Measurements from ENCODE around the gene H6PD. TPM values are rescaled to one million over a fixed set of nuclear protein-coding genes. Genes with fewer than 3 reads are reported as not detected.

Gene H6PD
- total and polyA plus RNA-seq, 2 experiments from 2014 or later = 1.2 to 4.7 TPM

DNA sequence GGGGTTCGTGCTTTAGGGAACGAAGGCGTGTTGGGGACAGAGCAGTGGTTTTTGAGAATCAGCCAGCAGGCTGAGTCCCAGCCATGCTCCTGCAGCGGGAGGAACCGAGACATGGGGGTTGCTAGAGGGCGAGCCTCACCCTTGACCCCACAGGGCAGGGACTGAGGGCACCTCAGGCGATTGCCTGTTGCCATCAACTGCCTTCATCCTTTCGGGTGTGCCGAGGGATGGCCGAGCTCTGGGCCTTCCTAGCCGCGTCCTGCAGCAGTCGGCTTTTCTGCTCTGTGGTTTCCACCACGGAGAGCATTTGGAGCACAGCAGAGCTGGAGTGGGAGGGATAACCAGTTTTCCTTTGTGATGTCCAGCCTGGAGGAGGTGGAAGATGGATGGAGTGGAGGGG, 71.4 kb downstream of the H6PD start:
- Mint-ChIP-seq H3K27me3 (ENCODE audit: insufficient read depth, low read depth, poor library complexity) (peaks cover 9% of the 10 kb centered on the region), H3K4me3 (no peak overlapping the region), H3K27ac (no peak overlapping the region), H3K9me3 (no peaks in the 10 kb centered on the region), H3K4me1 (no peaks in the 10 kb centered on the region), H3K36me3 (ENCODE audit: low read depth) (no peaks in the 10 kb centered on the region)
- TF ChIP-seq STAT1 (IDR thresholded peaks at IDR 0.05; ENCODE audit: unreplicated experiment) = no peak
- TF ChIP-seq ZNF331 (CRISPR knock-in tag; IDR thresholded peaks at IDR 0.05; ENCODE audit: low read depth) = no peak
- TF ChIP-seq EZH2 (IDR thresholded peaks at IDR 0.05; ENCODE audit: low read depth, unreplicated experiment) = no peak
- TF ChIP-seq, protein P1, sequence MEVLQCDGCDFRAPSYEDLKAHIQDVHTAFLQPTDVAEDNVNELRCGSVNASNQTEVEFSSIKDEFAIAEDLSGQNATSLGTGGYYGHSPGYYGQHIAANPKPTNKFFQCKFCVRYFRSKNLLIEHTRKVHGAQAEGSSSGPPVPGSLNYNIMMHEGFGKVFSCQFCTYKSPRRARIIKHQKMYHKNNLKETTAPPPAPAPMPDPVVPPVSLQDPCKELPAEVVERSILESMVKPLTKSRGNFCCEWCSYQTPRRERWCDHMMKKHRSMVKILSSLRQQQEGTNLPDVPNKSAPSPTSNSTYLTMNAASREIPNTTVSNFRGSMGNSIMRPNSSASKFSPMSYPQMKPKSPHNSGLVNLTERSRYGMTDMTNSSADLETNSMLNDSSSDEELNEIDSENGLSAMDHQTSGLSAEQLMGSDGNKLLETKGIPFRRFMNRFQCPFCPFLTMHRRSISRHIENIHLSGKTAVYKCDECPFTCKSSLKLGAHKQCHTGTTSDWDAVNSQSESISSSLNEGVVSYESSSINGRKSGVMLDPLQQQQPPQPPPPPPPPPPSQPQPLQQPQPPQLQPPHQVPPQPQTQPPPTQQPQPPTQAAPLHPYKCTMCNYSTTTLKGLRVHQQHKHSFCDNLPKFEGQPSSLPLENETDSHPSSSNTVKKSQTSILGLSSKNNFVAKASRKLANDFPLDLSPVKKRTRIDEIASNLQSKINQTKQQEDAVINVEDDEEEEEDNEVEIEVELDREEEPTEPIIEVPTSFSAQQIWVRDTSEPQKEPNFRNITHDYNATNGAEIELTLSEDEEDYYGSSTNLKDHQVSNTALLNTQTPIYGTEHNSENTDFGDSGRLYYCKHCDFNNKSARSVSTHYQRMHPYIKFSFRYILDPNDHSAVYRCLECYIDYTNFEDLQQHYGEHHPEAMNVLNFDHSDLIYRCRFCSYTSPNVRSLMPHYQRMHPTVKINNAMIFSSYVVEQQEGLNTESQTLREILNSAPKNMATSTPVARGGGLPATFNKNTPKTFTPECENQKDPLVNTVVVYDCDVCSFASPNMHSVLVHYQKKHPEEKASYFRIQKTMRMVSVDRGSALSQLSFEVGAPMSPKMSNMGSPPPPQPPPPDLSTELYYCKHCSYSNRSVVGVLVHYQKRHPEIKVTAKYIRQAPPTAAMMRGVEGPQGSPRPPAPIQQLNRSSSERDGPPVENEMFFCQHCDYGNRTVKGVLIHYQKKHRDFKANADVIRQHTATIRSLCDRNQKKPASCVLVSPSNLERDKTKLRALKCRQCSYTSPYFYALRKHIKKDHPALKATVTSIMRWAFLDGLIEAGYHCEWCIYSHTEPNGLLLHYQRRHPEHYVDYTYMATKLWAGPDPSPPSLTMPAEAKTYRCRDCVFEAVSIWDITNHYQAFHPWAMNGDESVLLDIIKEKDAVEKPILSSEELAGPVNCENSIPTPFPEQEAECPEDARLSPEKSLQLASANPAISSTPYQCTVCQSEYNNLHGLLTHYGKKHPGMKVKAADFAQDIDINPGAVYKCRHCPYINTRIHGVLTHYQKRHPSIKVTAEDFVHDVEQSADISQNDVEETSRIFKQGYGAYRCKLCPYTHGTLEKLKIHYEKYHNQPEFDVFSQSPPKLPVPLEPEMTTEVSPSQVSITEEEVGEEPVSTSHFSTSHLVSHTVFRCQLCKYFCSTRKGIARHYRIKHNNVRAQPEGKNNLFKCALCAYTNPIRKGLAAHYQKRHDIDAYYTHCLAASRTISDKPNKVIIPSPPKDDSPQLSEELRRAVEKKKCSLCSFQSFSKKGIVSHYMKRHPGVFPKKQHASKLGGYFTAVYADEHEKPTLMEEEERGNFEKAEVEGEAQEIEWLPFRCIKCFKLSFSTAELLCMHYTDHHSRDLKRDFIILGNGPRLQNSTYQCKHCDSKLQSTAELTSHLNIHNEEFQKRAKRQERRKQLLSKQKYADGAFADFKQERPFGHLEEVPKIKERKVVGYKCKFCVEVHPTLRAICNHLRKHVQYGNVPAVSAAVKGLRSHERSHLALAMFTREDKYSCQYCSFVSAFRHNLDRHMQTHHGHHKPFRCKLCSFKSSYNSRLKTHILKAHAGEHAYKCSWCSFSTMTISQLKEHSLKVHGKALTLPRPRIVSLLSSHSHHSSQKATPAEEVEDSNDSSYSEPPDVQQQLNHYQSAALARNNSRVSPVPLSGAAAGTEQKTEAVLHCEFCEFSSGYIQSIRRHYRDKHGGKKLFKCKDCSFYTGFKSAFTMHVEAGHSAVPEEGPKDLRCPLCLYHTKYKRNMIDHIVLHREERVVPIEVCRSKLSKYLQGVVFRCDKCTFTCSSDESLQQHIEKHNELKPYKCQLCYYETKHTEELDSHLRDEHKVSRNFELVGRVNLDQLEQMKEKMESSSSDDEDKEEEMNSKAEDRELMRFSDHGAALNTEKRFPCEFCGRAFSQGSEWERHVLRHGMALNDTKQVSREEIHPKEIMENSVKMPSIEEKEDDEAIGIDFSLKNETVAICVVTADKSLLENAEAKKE (CRISPR knock-in tag; IDR thresholded peaks at IDR 0.05) = no peak
- no peaks in the 10 kb centered on the region; the same call in 1 of the 2 replicates for H4K20me1 ChIP-seq (replicated peaks; ENCODE audit: insufficient read depth)
- no peaks in the 10 kb centered on the region for H3K79me2 ChIP-seq (replicated peaks; ENCODE audit: insufficient read depth)
- H3F3A ChIP-seq (replicated peaks; ENCODE audit: low read depth) = no peaks in the 10 kb centered on the region
- no peak overlapping the region for H2AFZ ChIP-seq
- DNase-seq (ENCODE audit: low spot score) = no peak
- H3K36me3 ChIP-seq (ENCODE audit: insufficient read depth) = no peaks in the 10 kb centered on the region
- no peak overlapping the region for H3K4me3 ChIP-seq
- no peaks in the 10 kb centered on the region for H3K4me1 ChIP-seq (ENCODE audit: insufficient read depth)
- ATAC-seq = no peak
- no peak overlapping the region for H3K4me2 ChIP-seq
- no peak overlapping the region for H3K27ac ChIP-seq (ENCODE audit: low read depth)
- H3K27me3 ChIP-seq (ENCODE audit: insufficient read depth) = no peaks in the 10 kb centered on the region
- no peaks in the 10 kb centered on the region for H3K9me2 ChIP-seq (ENCODE audit: insufficient read depth)

DNA sequence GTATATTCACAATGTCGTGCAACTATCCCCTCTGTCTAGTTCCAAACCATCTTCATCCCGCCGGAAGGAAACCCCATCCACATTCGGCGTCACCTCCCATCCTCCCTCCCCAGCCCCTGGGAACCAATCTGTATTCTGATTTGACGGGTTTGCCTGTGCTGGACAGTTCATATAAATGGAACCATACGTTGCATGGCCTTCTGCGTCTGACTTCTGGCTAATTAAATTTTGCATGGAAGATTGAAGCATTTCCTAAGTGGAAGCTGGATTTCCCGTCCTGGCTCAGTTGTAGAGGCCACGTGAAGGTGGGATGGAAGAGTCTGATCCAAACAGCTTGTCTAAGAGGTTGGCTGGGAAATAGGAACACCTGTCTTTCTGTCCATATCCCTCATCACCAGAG, 72.7 kb downstream of the H6PD start:
- Histone ChIP-seq H3K9me2 (ENCODE audit: insufficient read depth) (no peaks in the 10 kb centered on the region), H3K4me2 (no peak overlapping the region), H3K36me3 (ENCODE audit: insufficient read depth) (no peaks in the 10 kb centered on the region), H3K27me3 (ENCODE audit: insufficient read depth) (no peaks in the 10 kb centered on the region), H4K20me1 (replicated peaks; ENCODE audit: insufficient read depth) (no peaks in the 10 kb centered on the region; the same call in 1 of the 2 replicates), H3K27ac (ENCODE audit: low read depth) (no peak overlapping the region), H2AFZ (no peak overlapping the region), H3K4me1 (ENCODE audit: insufficient read depth) (no peaks in the 10 kb centered on the region), H3K79me2 (replicated peaks; ENCODE audit: insufficient read depth) (no peaks in the 10 kb centered on the region), H3F3A (replicated peaks; ENCODE audit: low read depth) (no peaks in the 10 kb centered on the region), H3K4me3 (no peak overlapping the region)
- no peak for ATAC-seq
- no peaks in the 10 kb centered on the region for H3K36me3 Mint-ChIP-seq (ENCODE audit: low read depth)
- TF ChIP-seq, protein P2, sequence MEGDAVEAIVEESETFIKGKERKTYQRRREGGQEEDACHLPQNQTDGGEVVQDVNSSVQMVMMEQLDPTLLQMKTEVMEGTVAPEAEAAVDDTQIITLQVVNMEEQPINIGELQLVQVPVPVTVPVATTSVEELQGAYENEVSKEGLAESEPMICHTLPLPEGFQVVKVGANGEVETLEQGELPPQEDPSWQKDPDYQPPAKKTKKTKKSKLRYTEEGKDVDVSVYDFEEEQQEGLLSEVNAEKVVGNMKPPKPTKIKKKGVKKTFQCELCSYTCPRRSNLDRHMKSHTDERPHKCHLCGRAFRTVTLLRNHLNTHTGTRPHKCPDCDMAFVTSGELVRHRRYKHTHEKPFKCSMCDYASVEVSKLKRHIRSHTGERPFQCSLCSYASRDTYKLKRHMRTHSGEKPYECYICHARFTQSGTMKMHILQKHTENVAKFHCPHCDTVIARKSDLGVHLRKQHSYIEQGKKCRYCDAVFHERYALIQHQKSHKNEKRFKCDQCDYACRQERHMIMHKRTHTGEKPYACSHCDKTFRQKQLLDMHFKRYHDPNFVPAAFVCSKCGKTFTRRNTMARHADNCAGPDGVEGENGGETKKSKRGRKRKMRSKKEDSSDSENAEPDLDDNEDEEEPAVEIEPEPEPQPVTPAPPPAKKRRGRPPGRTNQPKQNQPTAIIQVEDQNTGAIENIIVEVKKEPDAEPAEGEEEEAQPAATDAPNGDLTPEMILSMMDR (conservative IDR thresholded peaks at IDR 0.05; ENCODE audit: low read depth in 2 of 2) = no peak
- TF ChIP-seq STAT1 (IDR thresholded peaks at IDR 0.05; ENCODE audit: unreplicated experiment) (no peak), ZNF331 (CRISPR knock-in tag; IDR thresholded peaks at IDR 0.05; ENCODE audit: low read depth) (no peak), REST (IDR thresholded peaks at IDR 0.05; ENCODE audit: unreplicated experiment) (no peak), JUNB (IDR thresholded peaks at IDR 0.05; ENCODE audit: unreplicated experiment) (no peak), POLR2AphosphoS5 (IDR thresholded peaks at IDR 0.05; ENCODE audit: low read depth) (no peak), NANOG (IDR thresholded peaks at IDR 0.05; ENCODE audit: borderline replicate concordance) (no peak), EZH2 (IDR thresholded peaks at IDR 0.05; ENCODE audit: low read depth, unreplicated experiment) (no peak)
- H3K27ac Mint-ChIP-seq = no peak overlapping the region
- H3K4me1 Mint-ChIP-seq = no peaks in the 10 kb centered on the region
- H3K27me3 Mint-ChIP-seq (ENCODE audit: insufficient read depth, low read depth, poor library complexity) = peaks cover 11% of the 10 kb centered on the region
- no peak for DNase-seq (ENCODE audit: low spot score)
- no peak overlapping the region for H3K4me3 Mint-ChIP-seq
- no peaks in the 10 kb centered on the region for H3K9me3 Mint-ChIP-seq
